ENCODE measurements around the gene OR3A2.
"Not testable (repeated sequence)": the region's sequence is repeated elsewhere in the genome, so short reads cannot be mapped to it uniquely, and the experiment has no call there.

The OR3A2 gene

DNA sequence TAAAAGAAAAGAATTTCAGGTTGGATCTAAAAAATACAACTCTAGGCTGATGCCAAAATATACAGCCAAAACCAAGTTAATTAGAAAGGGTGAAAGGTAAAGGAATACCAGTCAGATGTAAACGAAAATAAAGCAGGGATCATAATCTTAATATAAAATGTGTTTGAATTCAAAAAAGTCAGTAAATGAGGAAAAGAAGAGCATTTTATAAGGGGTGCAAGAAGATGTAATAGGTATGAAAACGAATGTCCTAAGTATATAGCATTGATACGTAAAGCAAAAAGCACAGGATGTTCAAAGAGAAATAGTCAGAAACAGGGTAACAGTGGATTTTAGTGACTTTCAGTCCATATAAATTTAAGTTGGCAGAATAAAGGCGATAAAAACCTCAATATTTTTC, 90.5 kb downstream of the OR3A2 start:
- no peak for DNase-seq
- intact Hi-C loops (cut with DNase I): no loop called here

DNA sequence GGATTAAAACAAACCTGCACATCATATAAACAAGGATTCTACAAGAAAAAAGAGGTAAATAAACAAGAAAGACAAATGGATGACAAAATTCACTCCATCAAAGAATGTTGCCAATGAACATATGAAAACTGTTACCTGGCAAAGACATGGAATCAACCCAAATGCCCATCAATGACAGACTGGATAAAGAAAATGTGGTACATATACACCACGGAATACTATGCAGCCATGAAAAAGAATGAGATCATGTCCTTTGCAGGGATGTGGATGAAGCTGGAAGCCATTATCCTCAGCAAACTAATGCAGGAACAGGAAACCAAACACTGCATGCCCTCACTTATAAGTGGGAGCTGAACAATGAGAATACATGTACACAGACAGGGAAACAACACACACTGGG, 92.6 kb downstream of the OR3A2 start:
- DNase-seq; intact Hi-C loops (cut with DNase I): not testable (repeated sequence)

DNA sequence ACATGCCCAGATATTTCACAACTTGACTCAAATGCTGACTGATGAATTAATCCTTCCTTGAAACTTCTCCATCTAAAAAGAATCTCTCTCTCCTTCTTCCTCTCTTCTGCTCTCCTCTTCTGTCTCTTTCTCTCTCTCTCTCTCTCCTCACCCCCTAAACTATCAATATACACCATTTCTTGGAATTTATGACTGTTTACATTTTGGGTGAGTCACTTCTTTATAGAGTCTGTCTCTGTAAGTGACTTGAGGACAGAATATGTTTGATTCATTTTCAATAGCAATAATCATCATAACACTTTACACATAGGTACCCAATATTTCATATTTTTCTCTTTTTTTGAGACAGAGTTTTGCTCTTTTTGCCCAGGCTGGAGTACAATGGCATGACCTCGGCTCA, 103.2 kb downstream of the OR3A2 start:
- DNase-seq: no peak
- intact Hi-C loops (cut with DNase I): no loop called here

DNA sequence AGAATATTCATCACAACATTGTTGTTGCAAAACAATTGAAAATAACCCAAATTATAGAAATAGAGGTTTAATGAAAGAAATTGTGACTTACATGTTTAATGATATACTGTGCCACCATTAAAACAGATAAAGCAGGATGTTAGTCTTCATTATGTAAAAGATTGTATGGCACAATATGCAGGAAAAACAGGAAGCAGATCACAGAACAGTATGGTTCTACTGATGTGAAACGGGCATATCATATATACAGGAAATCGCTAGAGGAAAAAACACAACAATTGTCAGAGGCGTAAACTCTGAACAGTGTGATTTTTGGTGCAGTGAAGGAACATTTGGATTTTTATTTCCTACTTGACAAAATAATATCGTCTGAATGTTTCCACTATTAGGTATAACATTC, 110.0 kb downstream of the OR3A2 start:
- DNase-seq: no peak
- intact Hi-C loops (cut with DNase I): no loop called here

DNA sequence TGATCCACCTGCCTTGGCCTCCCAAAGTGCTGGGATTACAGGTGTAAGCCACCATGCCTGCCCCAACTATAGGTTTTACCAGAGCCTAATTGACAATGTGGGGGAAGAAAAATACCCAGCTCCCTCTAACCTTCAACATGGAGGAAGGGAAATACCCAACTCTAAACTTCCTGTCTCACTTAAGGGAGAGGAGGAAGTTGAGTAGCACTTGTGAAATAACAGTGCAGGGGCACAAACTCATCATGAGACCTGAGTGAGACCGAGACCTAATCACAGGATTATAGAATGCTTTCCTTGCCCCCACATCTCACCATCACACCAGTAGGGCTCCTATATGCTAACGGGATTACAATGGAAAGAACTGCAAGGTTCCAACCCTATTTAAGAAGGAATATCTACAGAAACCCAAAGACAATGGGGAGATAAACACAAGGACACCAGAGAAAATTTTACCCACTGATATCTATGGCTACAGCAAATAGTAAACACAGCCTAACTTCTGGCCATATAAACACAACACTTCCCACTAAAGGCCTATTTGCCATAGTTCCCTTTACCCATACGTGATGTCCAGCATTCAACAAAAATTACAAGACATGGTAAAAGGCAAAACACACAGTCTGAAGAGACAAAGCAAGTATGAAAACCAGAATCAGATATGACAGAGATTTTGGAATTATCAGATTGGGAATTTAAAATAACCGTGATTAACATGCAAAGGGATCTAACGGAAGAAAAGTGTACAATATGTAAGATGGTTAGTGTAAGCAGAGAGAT, 114.8 kb downstream of the OR3A2 start:
- intact Hi-C loops (cut with DNase I): no loop called here
- DNase-seq: no peak

DNA sequence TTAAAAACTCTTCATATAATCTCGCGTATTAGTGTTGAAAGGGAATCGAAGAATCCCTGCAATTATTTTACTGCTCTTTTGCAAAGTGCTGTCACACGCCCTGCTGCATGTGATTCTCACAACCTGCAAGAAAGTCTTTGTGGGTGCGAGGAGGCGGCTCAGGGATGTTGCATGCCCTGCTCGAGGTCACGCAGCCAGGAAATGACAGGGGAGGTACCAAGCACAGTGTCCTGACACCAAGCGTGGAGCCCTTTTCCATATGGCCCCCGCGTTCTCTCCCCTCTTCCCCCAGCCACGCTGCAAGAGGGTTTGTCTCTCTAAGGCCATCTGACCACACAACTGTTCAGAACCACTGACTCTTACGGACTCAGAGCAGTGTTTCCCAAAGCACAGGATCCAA, 125.5 kb downstream of the OR3A2 start:
- DNase-seq: no peak
- intact Hi-C loops (cut with DNase I): no loop called here

DNA sequence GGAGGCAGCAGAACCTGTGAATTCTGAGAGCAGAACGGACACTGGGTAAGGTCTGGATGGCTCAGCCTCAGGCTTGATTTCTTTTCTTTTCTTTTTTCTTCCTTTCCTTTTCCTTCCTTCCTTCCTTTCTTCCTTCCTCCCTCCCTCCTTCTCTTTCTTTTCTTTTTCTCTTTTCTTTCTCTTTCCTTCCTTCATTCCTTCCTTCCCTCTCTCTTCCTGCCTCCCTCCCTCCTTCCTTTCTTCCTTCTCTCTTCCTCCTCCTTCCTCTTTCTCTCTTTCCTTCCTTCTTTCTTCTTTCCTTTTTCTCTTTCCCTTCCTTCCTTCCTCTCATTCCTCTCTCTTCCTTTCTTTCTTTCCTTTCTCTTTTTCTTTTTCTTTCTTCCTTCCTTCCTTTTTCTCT, 125.9 kb downstream of the OR3A2 start:
- DNase-seq: no peak
- intact Hi-C loops (cut with DNase I): no loop called here

DNA sequence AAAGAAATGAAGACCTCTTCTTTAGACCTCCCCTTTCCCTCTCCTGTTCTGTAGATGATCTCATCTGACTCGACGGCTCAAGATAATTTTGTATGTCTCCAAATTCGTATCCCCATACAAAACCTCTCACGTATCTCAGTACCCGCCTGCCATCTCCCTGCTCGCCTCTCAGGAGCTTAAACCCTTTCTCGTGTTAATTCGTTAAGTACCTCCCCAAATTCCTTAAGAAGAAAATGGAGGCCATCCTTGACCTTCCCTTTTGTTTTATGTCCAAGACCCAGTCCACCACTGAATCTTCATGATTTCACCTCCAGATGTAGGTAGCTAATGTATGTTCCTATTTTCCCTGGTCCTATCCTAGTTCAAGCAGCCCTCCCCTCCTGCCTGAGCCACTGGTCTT, 129.5 kb downstream of the OR3A2 start:
- intact Hi-C loops (cut with DNase I): no loop called here
- DNase-seq: no peak

DNA sequence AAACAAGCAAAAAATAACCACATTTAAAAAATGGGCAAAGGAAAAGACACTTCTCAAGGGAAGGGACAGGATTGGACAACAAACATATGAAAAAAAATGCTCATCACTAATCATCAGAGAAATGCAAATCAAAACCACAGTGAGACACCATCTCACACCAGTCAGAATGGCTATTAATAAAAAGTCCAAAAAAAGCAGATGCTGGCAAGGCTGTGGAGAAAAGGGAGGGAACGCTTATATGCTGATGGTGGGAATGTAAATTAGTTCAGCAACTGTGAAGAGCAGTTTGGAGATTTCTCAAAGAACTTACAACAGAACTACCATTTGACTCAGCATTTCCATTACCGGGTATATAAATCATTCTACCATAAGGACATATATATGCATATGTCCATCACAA, 137.1 kb downstream of the OR3A2 start:
- intact Hi-C loops (cut with DNase I); DNase-seq: not testable (repeated sequence)

DNA sequence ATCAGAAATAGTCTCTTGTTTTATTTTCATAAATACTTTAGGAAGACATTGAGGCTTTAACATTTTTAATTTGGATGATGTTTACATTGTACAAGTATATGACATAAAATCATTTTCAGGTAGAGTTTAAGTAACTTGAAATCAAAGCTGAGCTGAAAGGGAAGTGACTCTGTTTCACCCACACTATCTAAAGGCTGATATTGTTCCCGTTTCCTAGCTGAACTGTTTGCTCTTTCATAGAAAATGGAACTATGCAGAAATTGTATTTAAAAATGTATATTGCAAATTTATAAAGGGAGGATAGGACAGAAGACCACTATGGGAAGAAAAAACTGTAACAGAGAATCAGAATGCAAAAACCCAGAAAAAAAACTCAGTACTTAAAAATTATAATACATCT, 141.3 kb downstream of the OR3A2 start:
- DNase-seq; intact Hi-C loops (cut with DNase I): not testable (repeated sequence)

DNA sequence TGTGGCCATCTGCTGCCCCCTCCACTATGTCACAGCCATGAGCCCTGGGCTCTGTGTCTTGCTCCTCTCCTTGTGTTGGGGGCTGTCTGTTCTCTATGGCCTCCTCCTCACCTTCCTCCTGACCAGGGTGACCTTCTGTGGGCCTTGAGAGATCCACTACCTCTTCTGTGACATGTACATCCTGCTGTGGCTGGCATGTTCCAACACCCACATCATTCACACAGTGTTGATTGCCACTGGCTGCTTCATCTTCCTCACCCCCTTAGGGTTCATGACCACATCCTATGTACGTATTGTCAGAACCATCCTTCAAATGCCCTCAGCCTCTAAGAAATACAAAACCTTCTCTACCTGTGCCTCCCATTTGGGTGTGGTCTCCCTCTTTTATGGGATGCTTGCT, 145.1 kb downstream of the OR3A2 start:
- intact Hi-C loops (cut with DNase I); DNase-seq: not testable (repeated sequence)

DNA sequence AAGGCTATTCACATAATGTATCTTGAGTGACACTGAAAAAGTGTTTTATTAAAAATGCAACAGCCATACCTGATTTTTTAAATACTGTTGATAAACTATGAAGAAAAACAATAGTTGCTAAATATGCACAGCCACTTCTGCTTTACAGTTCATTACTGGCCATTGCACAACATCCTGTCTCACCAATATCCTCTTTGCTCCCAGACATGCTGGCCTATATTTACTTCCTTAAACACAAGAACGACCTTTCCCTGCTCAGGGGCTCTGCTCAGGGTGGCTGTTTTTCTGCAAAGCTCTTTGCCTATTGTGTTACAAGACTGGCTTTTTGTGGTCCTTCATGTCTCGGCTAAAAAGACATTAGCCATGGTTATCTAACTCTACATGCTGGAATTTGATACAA, 147.4 kb downstream of the OR3A2 start:
- DNase-seq; intact Hi-C loops (cut with DNase I): not testable (repeated sequence)

DNA sequence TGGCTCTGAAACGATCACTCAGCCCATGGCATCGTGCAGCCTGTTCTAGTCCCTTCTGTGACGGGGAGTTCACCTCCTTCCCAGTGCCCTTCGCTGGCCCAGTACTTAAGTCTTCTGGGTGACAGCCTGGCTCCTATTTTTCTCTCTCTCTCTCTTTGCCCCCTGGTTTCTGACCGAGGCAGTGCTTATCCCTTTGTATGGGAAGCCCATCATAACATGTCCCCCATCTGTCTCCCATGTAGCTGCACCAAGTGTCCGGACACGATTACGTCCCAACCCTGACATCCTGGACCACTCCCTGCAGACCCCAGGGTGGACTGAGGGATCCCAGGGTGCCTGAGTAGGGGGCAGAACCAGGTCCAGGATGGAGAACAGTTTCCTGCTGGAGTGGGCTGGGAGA, 153.8 kb downstream of the OR3A2 start:
- DNase-seq; intact Hi-C loops (cut with DNase I): not testable (repeated sequence)

Data from posterior cingulate gyrus (tissue), 11 donors.